Stimulated activated CD4-positive, alpha-beta T cell treated with anti-CD3 and anti-CD28 coated beads, Interleukin-4, amount 100 ng/mL, for 4 hours (primary cell): ENCODE data around the gene P2RY4.
"Not testable (repeated sequence)": the region's sequence is repeated elsewhere in the genome, so short reads cannot be mapped to it uniquely, and the experiment has no call there.

Source experiments
- DNase-seq, 2 experiments: peaks; one replicate each; pipeline ENCODE4 v3.0.0-alpha.2; 2020

Gene P2RY4

DNA sequence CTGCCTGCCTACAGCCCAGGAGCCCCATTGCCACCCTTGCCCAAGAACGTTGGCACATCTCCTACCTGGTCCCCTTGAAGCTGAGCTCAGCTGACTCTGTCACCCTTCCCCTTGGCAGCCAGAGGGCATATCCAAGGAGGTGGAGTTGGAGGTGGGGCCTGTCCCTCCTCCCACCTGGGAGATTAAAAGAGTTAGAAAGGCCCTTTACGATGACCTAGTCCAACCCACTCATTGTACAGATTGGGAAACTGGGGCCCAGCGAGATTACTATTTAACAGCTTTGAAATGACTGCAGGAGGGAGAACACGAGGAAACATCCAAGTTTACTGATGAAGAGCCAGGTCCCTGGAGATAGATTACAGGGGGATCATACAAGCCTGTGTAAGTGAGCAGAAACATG is at the start of gene P2RY4:
P2RY4 (minus strand) TSS at position 101 of the 400 bp plus-strand sequence. CDS start 580 bp downstream, outside the sequence.
- DNase-seq, result no peak

DNA sequence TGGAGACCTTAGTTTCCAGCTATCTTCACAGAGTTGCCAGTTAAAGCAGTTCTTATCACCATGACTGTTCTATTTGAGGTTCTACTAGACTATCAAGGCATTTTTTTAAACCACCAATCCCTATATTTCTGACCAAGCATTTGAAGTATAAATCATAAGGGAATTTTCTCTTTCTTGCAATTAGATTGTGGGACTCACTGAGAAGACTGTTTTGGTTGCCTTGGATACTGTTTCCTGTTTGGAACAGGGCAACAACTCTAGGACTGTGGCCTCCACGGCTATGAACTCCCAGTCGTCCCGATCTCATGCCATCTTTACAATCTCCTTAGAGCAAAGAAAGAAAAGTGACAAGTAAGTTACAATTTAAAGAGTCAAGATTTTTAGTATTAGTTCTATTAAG is 41.7 kb upstream of the P2RY4 start:
- no peak for DNase-seq

DNA sequence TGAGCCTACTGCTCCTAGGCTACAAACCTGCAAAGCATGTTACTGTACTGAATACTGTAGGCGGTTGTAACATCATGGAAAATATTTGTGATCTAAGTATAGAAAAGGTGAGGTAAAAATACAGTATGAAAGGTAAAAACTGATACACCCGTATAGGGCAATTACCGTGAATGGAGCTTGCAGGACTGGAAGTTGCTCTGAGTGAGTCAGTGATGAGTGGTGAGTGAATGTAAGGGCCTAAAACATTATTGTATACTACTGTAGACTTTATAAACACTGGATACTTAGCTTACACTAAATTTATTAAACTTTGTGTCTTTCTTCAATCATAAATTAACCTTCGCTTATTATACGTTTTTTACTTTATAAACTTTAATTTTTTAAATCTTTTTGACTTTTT is 33.6 kb upstream of the P2RY4 start:
- no peak for DNase-seq

DNA sequence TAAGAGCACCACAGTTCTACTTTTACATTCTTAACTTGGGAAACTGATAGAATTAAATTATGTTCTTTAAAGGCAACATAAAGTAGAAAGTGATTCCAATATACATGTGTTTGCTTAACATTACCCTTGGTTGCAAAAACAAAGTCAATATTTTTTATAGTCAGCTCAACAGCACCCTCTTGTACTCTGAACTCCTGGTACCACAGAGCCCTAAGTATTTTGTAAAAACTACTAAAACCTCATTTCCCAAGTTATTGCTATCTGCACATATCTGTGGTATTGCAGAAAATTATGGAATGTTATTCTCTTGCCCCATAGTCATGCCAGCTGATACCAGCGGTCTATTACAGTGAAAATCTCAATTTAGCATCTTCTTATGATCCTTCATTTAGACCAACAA is 32.8 kb upstream of the P2RY4 start:
- no peak for DNase-seq

DNA sequence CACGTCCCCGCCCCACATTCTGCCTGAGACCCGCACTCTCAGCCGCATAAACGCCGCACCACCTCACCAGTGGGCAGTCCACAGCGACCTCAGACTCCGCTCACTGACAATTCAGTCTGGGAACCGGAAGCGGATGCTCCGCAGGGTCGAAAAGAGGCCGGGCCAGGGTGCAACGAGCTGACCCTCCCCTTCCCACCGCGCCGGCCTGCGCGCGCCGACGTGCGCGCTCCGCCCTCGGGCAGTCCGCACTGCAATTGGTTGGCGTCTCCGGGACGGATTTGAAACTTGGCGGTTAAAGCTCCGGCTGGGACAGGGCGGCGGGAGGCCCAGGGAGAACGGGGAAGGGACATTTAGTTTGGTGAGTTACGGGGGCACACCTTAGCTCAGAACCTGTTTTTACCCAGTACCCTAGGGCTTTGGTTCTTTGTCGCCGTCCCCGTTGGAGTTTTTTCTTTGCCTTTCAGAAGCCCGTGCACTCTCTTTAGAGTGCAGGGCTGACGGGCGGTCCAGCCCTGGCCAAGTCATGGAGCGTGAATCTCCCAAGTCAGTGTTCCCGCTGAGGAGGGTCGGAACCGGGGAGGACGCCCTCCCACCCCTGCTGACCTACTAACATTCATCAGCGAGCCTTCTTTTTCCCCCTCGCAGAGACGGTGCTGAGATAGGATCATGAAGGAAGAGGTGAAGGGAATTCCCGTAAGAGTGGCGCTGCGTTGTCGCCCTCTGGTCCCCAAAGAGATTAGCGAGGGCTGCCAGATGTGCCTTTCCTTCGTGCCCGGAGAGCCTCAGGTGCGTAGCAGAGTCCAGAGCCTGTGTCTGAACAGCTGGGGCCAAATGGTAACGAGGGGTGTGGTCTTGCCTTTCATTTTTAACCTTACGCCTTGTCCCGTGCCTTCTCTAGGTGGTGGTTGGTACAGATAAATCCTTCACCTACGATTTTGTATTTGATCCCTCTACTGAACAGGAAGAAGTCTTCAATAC is 30.1 kb upstream of the P2RY4 start, which contains the start of the genes KIF4A and PDZD11:
KIF4A (plus strand) TSS at position 312 of the 978 bp plus-strand sequence; CDS start at position 667, 355 bp downstream.
PDZD11 (minus strand) TSS at position 135 of the 978 bp plus-strand sequence. CDS start 586 bp downstream, outside the sequence.
- peak; percentile 62 to 66 for DNase-seq

DNA sequence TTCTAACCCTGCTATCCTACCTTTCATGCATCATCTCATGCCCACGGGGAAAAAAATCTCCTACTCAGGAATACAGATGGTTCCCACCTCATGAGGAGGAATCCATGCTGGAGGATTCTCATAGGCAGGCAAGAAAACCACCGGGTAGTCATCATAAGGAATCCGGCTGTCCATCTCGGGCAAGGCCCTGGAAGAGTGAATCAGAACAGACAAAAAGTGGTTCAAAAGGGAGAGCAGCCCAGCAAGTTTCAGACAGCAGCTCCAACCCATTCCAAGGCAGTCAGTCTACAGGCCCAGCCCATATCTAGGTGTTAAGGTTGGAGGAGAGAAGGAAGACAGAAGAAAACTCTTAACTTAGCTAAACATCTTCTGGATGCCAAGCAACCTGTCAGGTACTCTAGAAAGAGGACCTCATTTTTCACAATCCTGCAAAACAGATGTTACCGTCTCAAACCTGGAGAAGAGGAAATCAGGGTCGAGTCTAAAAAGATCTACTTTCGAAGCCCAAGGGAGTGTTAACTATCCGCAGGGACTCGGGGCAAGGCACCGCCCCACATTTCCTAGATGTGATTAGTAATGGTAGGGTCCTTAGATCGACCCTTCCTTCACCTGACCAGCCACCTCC is 29.3 kb upstream of the P2RY4 start:
- DNase-seq, result no peak

DNA sequence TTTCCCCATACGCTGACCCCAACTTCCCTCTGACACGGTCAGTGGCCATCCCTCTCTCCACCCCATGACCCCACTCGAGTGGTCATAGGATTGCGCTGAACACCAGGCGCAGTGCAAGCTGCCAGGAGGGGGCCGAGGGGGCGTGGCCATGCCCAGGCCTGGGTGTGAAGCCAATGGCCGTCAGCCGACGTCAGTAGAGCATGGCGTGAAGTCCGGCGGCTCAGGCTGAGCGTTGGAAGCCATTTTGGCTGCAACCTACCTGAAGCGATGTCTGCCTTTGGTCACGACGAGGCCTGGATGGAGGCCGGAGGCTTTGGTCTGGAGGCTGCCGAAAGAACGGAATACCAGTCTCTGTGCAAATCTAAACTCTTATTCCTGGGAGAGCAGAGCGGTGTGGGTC is 21.9 kb upstream of the P2RY4 start, which contains the start of gene RAB41:
RAB41 (plus strand) TSS at position 222 of the 400 bp plus-strand sequence; CDS start at position 268, 46 bp downstream.
- no peak for DNase-seq

DNA sequence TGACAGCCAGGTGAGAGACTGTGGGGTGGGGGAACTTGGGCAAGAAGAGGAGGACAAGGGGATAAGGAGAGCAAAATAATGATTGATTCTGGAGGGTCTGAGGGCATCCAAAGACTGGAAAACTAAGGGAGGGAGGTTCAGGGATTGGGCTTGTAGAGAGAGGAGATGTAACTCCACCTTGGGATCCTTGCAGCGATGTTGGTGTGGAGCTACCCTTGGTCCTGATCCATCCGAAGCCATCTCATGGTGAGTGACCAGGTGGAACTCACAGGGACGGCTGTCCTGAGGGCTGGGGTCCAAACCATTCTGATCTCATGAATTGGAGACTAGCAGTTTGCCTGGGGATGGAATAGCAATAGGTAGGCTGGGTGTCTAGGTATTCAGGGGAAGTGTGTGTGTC is 20.6 kb upstream of the P2RY4 start:
- no peak for DNase-seq

DNA sequence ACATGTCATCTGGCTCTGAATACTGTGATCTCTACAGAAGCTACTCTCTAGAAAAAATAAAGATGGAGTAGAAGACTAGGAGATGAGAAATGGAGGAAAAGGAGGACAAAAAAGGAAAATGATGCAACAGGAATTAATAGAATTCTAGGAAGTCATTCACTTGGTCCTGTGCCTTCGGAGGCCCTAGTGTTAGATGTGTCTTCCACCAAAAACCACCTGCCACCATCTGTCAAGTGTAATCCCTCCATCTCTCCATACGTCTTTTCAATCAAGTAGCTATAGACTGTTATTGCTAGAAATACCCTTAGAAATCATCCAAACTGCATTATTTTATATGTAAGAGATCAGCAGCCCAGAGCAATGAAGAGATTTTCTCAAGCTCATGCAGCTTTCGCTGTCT is 19.1 kb upstream of the P2RY4 start:
- no peak for DNase-seq

DNA sequence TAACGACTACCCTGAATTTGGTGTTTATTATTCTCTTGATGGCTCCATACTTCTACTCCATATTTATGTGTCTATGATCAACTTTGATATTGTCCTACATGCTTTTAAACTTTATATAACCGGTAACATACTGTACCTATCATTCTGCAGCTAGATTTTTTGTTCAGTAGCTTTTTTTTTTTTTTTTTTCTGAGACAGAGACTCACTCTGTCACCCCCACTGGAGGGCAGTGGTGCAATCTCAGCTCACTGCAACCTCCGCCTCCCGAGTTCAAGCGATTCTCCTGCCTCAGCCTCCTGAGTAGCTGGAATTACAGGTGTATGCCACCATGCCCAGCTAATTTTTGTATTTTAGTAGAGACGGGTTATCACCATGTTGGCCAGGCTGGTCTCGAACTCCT is 14.0 kb upstream of the P2RY4 start:
- not testable (repeated sequence) for DNase-seq

DNA sequence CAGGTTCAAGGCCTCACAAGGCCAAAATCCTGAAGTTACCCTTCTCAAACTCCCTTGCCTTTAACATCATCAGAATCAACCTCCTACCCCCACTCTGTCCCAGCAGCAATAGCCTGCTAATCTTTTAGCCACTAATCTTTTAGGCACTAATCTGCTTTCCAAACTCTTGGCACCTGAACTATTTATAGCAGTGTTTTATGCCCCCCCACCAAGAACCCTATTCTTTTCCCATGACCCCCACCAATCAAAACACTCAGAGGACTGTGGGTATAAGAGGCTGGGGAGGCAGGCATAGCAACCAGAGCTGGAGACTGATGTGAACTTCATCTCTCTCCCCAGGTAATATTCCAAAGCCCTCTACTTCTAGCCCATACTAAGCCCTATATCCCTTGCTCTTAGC is 8.0 kb upstream of the P2RY4 start, which contains the start of gene ARR3:
ARR3 (plus strand) TSS at position 301 of the 400 bp plus-strand sequence. CDS start 1,052 bp downstream, outside the sequence.
- DNase-seq, result no peak

DNA sequence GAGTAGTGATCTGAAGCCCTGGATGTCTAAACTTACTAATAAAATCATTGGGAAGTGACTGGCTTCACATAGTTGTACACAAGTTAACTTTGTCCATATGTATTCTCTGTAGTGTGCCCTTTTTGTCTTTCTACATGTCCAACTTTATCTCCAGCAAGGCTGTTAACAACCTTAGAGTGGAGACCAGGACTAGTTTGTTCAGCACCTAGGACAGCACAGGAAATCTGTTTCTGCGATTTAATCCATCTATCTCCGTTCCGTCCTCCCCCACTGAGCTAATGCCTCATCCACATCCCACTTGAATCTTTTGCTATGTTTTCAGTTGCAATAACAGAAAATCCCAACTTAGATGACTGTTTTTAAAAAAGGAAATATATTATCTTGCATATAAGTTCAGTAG is 4.8 kb upstream of the P2RY4 start:
- DNase-seq, result no peak

DNA sequence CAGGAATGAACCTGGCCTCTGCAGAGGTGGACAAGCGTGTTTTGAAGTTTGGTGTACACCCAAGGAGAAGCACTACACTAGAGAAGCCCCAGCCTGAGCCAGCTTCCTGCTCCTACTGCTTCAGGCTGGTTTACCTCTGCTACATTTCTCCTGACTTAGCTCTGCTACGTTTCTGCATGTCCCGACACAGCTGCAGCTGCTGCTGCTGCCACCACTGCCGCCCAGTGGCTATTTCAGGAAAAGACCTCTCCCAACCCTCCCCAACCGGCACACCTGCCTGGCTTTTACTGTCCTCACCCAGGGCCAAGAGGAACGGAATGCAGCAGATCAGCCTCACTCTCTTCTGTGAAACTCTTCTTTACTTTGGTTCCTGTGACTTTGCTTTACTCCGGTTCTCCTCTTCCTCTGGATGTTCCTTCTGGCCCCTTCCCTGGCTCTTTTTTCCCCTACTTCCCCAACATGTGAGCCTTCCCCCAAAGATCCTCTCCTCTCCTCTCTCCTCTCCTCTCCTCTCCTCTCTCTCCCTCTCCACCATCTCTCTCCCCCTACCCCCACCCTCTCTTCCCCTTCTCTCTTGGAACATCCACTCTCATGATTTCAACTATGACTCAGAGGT is 3.1 kb upstream of the P2RY4 start:
- peak; percentile 2 to 3 for DNase-seq

DNA sequence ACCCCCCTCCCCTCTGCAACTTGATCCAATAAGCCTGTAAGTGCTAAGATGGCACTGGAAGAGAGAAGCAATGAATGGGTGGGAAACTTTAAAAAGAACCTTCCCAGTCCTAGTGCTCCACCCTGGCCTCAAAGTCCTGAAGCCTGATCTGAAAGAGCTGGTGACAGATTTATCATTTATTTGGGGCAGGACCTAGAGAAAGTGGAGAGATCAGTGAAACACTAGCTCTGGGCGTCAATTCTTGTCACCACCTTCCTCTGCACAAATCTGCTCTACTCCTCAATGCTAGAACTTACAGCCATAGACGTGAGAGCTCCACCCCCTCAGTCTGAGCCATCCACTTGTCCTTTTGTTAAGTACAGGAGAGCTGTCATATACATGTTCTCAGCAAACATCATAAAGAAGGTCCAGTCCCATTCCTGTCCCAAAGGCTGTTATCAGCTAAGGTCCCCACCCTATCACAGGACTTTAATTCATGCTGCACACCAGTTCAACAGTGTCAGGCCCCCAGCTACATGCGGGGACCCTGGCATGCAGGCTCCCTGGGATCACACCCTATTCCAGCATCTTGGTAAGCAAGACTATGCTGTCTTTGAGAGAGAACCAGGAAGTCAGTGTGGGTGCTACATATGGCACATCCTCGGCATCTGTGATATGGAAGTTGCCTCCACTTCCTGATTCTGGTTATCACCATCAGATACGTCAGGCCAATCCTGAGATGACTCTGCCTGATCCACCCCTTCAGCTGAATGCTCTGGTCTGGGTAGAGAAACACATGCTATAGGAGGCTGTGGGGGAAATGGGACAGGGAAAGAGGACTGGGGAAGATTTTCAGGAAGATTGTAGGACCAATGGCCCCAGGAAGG is 2.3 kb downstream of the P2RY4 start:
- DNase-seq, result no peak

DNA sequence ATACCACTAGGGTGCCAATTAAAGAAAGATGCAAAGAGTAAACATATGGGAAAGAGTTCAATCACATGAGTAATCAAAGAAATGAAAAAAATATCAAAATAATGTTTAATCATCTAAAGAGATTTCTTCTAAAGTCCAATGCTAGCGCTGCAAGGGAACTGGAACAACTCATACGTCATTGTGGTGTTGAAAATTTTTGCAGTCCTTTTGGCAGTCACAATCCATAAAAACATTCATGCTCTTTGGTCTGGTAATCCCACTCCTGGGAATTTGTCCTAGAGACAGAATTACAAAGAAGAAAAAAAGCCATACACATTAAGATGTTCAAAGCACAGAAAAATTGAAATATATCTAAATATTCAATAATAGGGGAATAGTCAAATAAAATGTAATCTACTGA is 4.6 kb downstream of the P2RY4 start:
- DNase-seq, result no peak

DNA sequence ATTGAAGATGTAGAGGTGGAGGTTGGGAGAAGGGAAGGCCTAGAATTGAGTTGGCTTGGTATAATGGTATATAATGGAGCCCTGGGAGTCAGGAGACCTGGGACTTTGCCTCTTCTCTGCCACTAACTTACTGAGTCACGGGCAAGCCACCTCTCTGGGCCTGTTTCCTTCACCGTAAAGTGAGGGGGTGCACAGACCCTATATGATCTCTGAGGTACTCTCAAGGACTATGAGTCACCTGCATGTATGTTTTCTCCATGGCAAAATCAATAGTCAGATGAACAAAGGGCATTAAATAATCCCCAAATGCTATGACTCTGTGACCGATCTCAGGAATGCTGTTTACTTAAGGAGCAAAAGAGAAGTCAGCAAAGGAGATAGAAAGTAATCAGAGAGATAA is 5.1 kb downstream of the P2RY4 start:
- DNase-seq, result no peak

DNA sequence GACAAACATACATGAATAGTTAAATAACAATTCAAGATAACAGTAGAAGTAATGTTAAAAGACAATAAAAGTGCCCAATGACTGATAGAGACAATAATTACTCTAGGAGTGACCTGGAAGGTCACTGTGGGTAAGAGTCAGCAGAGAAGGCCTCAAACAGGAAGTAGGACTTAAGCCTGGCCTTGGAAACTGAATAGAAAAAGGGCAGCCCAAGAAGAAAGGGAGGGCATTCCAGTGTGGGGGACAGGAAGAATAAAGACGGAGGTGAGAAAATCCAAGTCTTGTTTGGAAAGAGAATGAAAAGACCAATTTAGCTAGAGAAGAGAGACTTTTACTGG is 6.0 kb downstream of the P2RY4 start:
- no peak for DNase-seq

DNA sequence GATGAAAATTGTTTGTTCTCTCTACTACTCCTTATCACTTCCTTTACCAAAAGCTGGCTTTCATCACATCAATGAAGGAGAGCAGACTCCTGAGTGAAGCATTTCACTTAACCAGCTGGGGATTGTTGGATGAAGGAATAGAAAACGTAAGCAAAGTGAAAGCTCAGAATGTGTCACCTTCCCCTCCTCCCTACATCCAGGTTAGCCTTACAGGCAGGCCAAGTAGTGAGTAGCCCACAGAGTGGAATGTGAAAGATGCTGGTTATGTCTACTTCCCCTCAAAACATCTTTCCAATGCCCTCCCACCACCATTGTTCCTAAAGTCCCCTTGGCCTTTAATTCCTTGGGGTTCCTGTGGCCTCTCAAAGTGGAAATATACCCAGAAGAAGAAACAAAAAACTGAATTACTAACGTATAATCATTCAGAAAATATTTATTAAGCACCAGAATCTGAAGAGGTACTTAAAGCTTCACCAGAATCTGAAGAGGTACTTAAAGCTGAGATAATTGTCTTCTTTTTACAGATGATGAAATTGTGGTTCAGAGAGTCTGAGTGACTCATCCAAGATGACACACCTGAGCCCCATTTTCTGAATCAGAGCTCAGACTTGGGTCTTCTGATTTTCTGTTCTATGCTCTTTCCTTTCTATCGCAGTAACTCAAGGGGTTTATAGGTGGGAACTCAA is 6.5 kb downstream of the P2RY4 start:
- DNase-seq, result no peak

DNA sequence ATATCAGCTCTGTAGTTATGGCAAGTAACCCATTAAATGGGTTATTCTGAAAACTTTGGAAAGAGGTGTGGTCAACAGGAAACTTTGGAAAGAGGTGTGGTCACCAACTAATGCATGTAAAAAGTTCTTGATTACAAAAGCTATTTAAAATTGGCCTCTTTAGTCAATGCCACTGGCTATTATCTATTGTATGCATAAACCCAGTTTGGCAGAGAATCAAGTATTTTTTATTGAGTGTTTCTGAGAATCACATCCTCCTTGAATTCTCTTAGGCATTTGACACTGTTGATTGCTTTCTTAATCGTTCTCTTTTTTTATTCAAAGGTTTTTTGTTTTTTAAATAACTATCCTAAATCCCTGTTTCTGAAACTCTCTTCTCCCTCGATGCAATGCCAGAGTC is 7.5 kb downstream of the P2RY4 start:
- DNase-seq, result no peak

DNA sequence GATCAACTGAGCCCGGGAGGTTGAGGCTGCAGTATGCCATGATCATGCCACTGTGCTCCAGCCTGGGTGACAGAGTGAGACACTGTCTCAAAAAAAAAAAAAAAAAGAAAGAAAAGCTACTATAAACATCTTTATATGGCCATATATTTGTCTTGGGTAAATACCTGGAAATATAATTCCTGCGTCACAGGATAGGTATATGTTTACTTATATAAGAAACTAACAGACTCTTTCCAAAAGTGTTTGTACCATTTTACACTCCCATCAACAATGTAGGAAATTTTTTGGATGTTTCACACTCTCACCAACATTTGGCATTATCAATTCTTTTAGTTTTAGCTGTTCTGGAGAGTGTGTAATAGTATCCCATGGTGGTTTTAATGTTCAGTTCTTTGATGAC is 12.8 kb downstream of the P2RY4 start:
- no peak for DNase-seq

DNA sequence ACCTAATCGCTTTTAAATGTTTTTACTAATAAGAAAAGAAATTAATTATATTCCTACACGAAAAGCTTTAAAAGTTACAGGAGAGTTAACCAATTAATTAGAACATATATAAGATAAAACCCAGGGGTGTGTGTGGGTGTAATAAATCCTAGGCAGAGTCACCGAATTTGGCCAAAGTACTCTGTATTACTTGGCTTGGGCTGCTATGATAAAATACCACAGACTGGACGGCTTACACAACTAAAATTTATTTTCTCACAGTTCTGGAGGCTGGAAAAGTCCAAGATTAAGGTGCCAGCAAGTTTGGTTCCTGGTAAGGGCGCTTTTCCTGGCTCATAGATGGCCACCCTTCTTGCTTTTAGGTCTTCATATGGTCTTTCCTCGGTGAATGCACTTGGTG is 15.1 kb downstream of the P2RY4 start:
- DNase-seq, result no peak

DNA sequence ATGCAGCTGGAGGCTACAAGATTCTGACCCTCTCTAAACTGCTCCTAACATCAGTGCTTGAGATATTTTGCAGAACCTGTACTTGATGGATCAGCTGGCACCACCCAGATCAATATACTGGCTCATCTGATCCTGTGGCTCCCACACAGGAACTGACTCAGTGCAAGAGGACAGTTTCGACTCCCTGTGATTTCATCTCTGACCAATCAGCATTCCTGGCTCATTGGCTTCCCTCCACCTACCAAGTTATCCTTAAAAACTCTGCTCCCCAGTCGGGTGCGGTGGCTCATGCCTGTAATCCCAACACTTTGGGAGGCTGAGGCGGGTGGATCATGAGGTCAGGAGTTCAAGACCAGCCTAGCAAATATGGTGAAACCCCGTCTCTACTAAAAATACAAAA is 16.4 kb downstream of the P2RY4 start:
- not testable (repeated sequence) for DNase-seq
